PC-9 (cell line): Measurements from ENCODE around the gene CRYL1. TPM values are rescaled to one million over a fixed set of nuclear protein-coding genes. Genes with fewer than 3 reads are reported as not detected.

ENCODE experiments used
- BruUV-seq: library from RNA; stranded (reverse); fragments of 400-500 nt; replicated peaks from 2 replicates; lab custom pipeline; 2021; lab: Mats Ljungman, UMichigan
- CTCF ChIA-PET: fragments of 300-600 bp; sonication (Branson Sonifier 250); formaldehyde crosslinking; loops from one replicate; lab custom pipeline; 2022; ENCODE audit warnings: antibody characterized with exemption; lab: Charles Lee
- POLR2A ChIA-PET: fragments of 300-600 bp; sonication (Branson Sonifier 250); formaldehyde crosslinking; loops from one replicate; lab custom pipeline; 2022; ENCODE audit warnings: antibody characterized with exemption; ENCODE audit not compliant: unreplicated experiment; lab: Charles Lee
- DNase-seq, 2 experiments: peaks; one replicate each; pipeline versions ENCODE4 v3.0.0 to v3.0.0-alpha.2; 2015 to 2022; ENCODE audit warnings: mixed read lengths in 1 of 2
- H2AFZ ChIP-seq: fragments of 200-600 bp; sonication (generic); 2 replicates; pipeline ENCODE4 v1.8.1; 2017; ENCODE audit warnings: antibody characterized with exemption
- H3F3A ChIP-seq: fragments of 200-600 bp; sonication (generic); 2 replicates; pipeline ENCODE4 v1.8.1; 2017; ENCODE audit warnings: antibody characterized with exemption, mild to moderate bottlenecking, low read depth; ENCODE audit not compliant: insufficient read depth
- H3K27ac ChIP-seq: fragments of 200-600 bp; sonication (generic); 2 replicates; pipeline ENCODE4 v1.6.1; 2016; ENCODE audit warnings: mixed run types
- H3K27me3 ChIP-seq: fragments of 200-600 bp; sonication (generic); 2 replicates; pipeline ENCODE4 v1.6.1; 2016; ENCODE audit warnings: low read depth, mixed run types; ENCODE audit not compliant: insufficient read depth
- H3K36me3 ChIP-seq: fragments of 200-600 bp; sonication (generic); 2 replicates; pipeline ENCODE4 v1.6.1; 2016; ENCODE audit warnings: low read depth, mixed run types
- H3K4me1 ChIP-seq: fragments of 200-600 bp; sonication (generic); replicated peaks from 2 replicates; pipeline ENCODE4 v1.6.1; 2016; ENCODE audit warnings: mixed run types; ENCODE audit not compliant: insufficient read depth
- H3K4me2 ChIP-seq: fragments of 200-600 bp; sonication (generic); 2 replicates; pipeline ENCODE4 v1.6.1; 2017; ENCODE audit warnings: mixed run types
- H3K4me3 ChIP-seq: fragments of 200-600 bp; sonication (generic); 2 replicates; pipeline ENCODE4 v1.6.1; 2016; ENCODE audit warnings: mixed run types
- H3K79me2 ChIP-seq: fragments of 200-600 bp; sonication (generic); 2 replicates; pipeline ENCODE4 v1.6.1; 2017; ENCODE audit warnings: low read depth, mixed run types
- H3K9me2 ChIP-seq: fragments of 200-600 bp; sonication (generic); 2 replicates; pipeline ENCODE4 v1.8.1; 2017; ENCODE audit warnings: mild to moderate bottlenecking; ENCODE audit not compliant: insufficient read depth
- H3K9me3 ChIP-seq: fragments of 200-600 bp; sonication (generic); 2 replicates; pipeline ENCODE4 v1.8.1; 2016; ENCODE audit warnings: low read depth; ENCODE audit not compliant: insufficient read depth
- H4K20me1 ChIP-seq: fragments of 200-600 bp; sonication (generic); 2 replicates; pipeline ENCODE4 v1.8.1; 2017; ENCODE audit not compliant: insufficient read depth
- CTCF ChIP-seq: fragments of 200-600 bp; sonication (generic); conservative IDR thresholded peaks from 2 replicates; pipeline ENCODE4 v1.6.1; 2017; ENCODE audit warnings: mixed run types, antibody characterized with exemption, mild to moderate bottlenecking, moderate library complexity
- EZH2 ChIP-seq: fragments of 200-600 bp; sonication (generic); IDR thresholded peaks from 2 replicates; pipeline ENCODE4 v1.8.0; 2017; ENCODE audit warnings: antibody characterized with exemption, low read depth
- intact Hi-C: fragments of 100-400 bp; cut with micrococcal nuclease; formaldehyde crosslinking; loops from one replicate; pipeline ENCODE4 v1.10.0; 2022; ENCODE audit not compliant: unreplicated experiment
- total RNA-seq: library from RNA; stranded (reverse); gene quantifications from 2 replicates; pipeline ENCODE4 v1.2.3, GENCODE V29; 2021

Gene CRYL1
- total RNA-seq, 1 experiment from 2014 or later: 8.7 TPM

- Histone ChIP-seq H3K4me1 (no peaks in the 10 kb centered on the region), H3K4me2 (no peak overlapping the region), H3F3A (peaks cover under 1% of the 10 kb centered on the region; the same call in 1 of the 2 replicates), H3K79me2 (no peaks in the 10 kb centered on the region), H3K4me3 (no peak overlapping the region), H3K9me3 (peaks cover 4% of the 10 kb centered on the region; the same call in 1 of the 2 replicates), H3K27me3 (no peaks in the 10 kb centered on the region), H4K20me1 (no peaks in the 10 kb centered on the region), H3K27ac (no peak overlapping the region), H3K36me3 (no peaks in the 10 kb centered on the region), H2AFZ (no peak overlapping the region), H3K9me2 (no peaks in the 10 kb centered on the region)
- TF ChIP-seq EZH2: no peak
- no peak for TF ChIP-seq CTCF
- BruUV-seq: no TSS peak
- ChIA-PET POLR2A (no interaction called here), CTCF (no interaction called here)
- DNase-seq: no peak
- intact Hi-C loops: no loop called here
These were observed 147.9 kb downstream of the CRYL1 start for GRCh38 chr13:20377720-20378119.

- POLR2A ChIA-PET: no interaction called here
- H3F3A ChIP-seq: peaks cover 16% of the 10 kb centered on the region
- no peak overlapping the region for H3K4me3 ChIP-seq
- intact Hi-C loops: no loop called here
- no TSS peak for BruUV-seq
- H3K27me3 ChIP-seq: no peaks in the 10 kb centered on the region
- H3K36me3 ChIP-seq: no peaks in the 10 kb centered on the region
- no peaks in the 10 kb centered on the region for H3K79me2 ChIP-seq
- CTCF ChIA-PET: no interaction called here
- no peak for TF ChIP-seq EZH2
- TF ChIP-seq CTCF: no peak
- no peak overlapping the region for H3K27ac ChIP-seq
- peaks cover 10% of the 10 kb centered on the region; the same call in 1 of the 2 replicates for H3K9me3 ChIP-seq
- H3K4me1 ChIP-seq: peaks cover 14% of the 10 kb centered on the region
- no peak overlapping the region for H2AFZ ChIP-seq
- no peaks in the 10 kb centered on the region for H3K9me2 ChIP-seq
- no peaks in the 10 kb centered on the region for H4K20me1 ChIP-seq
- no peak overlapping the region for H3K4me2 ChIP-seq
- no peak for DNase-seq
These were observed 149.8 kb downstream of the CRYL1 start for GRCh38 chr13:20375871-20376270.

- ChIA-PET CTCF (no interaction called here), POLR2A (no interaction called here)
- no peak overlapping the region for H3K4me3 ChIP-seq
- no peak overlapping the region for H3K27ac ChIP-seq
- no peak overlapping the region for H3K4me2 ChIP-seq
- intact Hi-C loops: loop anchor here (5.0 kb wide), 2 partner anchors 52 to 113 kb away; no protein-coding TSS in a partner anchor
- H3K36me3 ChIP-seq: no peaks in the 10 kb centered on the region
- peaks cover 10% of the 10 kb centered on the region; the same call in 1 of the 2 replicates for H3K9me3 ChIP-seq
- H4K20me1 ChIP-seq: no peaks in the 10 kb centered on the region
- H2AFZ ChIP-seq: no peak overlapping the region
- H3K9me2 ChIP-seq: no peaks in the 10 kb centered on the region
- peaks cover 32% of the 10 kb centered on the region for H3K4me1 ChIP-seq
- DNase-seq: no peak
- TF ChIP-seq EZH2: no peak
- no peak for TF ChIP-seq CTCF
- no TSS peak for BruUV-seq
- H3K27me3 ChIP-seq: no peaks in the 10 kb centered on the region
- no peaks in the 10 kb centered on the region for H3K79me2 ChIP-seq
- peaks cover 33% of the 10 kb centered on the region for H3F3A ChIP-seq
These were observed 151.8 kb downstream of the CRYL1 start for GRCh38 chr13:20373861-20374260.
